ENCODE measurements around the gene CHI3L1.

Gene CHI3L1

DNA sequence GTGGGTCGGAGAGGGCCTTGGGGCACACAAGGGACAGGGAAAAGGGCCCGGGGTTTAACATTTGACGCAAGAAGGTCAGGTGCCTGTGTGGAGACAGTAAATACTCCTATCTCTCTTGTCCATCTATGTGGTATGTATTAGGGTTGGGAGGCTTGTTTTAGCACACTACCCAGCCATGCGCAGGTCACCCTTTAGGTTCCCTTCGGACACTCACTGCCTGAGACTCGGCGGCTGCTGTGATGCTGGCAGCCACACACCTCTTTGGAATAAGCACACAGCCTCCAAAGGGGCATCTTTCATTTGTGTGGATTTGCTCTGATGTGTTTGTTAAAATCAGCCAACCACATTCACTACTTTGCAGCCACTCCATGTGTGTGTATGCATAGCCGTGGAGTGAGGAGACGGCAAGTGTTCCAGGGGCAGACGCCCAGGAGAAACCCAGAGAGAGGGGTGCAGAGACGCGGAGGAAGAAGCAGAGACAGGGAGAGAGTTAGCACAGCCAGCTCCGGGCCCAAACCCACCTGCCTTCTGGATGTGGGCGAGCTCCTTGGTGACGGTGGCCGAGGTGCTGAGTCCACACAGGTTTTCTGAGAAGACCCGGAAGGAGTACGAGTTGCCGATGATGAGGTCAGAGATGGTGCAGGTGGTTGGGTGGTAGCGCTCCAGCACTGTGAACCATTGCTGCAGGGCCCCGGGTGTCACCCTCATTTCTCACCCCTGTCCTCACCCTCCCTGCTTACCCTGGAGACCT, 16.6 kb downstream of the CHI3L1 start:
- TF ChIP-seq, protein P1, sequence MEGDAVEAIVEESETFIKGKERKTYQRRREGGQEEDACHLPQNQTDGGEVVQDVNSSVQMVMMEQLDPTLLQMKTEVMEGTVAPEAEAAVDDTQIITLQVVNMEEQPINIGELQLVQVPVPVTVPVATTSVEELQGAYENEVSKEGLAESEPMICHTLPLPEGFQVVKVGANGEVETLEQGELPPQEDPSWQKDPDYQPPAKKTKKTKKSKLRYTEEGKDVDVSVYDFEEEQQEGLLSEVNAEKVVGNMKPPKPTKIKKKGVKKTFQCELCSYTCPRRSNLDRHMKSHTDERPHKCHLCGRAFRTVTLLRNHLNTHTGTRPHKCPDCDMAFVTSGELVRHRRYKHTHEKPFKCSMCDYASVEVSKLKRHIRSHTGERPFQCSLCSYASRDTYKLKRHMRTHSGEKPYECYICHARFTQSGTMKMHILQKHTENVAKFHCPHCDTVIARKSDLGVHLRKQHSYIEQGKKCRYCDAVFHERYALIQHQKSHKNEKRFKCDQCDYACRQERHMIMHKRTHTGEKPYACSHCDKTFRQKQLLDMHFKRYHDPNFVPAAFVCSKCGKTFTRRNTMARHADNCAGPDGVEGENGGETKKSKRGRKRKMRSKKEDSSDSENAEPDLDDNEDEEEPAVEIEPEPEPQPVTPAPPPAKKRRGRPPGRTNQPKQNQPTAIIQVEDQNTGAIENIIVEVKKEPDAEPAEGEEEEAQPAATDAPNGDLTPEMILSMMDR (IDR thresholded peaks at IDR 0.05; ENCODE audit: low read length, missing control alignments): no peak
- H3K4me3 ChIP-seq (replicated peaks; ENCODE audit: low read depth, low read length): no peak overlapping the region
- no peak for DNase-seq (ENCODE audit: low read depth)

DNA sequence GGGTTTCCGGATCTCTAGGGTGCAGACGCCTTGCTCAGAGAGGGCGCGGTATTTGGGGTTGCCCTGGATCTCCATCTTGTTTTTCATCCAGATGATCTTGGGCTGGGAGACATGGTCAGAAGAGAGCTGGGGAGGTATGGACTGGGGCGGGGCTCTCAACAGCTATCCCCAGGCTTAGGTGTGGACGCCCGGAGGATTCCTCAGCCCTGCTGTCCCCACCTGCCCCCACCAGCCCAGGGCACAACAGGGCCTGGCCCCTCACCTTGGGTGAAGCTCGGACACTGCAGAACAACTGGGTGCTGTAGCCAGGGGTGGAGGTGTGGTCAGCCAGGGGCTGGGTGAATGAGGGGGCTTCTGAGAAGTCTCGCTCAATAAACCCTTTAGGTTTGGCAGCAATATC, 17.5 kb downstream of the CHI3L1 start:
- no peak for DNase-seq (ENCODE audit: low read depth)
- TF ChIP-seq, protein P1 (IDR thresholded peaks at IDR 0.05; ENCODE audit: low read length, missing control alignments): no peak
- no peak overlapping the region for H3K4me3 ChIP-seq (replicated peaks; ENCODE audit: low read depth, low read length)

DNA sequence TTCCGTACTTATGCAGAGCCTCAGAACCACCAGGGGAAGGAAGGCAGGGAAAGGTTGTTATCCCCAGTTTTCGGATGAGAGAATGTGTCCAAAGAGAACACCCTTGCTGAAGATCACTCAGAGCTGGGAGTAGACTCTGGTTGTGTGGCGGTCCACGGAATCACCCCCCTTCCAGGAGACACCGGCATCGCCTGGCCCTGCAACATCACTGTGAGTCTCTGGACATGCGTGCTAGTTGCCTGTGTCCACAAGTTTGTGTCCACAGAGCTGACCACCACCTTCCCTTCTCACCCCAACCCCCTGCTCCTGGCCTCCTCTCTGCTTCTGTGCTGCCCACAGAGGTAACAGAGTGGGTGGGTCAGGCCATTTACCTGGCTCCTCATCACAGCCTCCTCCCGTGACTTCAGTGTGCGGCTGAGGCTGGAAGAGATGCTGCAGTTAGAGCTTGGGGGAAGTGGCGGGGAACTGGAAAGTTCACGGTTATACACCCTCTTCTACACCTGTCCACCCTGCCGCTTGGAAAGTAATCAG, 18.2 kb downstream of the CHI3L1 start:
- no peak for DNase-seq (ENCODE audit: low read depth)
- H3K4me3 ChIP-seq (replicated peaks; ENCODE audit: low read depth, low read length): no peak overlapping the region
- TF ChIP-seq, protein P1 (IDR thresholded peaks at IDR 0.05; ENCODE audit: low read length, missing control alignments): no peak

DNA sequence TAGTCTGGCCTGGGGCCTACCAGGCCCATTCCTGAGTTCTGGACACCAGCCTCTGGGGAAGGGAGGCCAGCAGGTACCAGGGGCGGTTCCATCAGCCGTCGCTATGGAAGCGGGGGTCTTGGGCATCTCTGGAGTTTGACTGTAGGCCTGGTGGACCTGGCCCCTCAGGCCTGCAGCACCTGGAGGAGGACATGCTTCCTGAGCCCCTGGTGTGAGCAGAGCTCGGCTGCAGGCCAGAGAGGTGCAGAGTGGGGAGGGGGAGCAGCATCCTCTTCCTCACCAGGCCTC, 18.6 kb downstream of the CHI3L1 start:
- no peak for DNase-seq (ENCODE audit: low read depth)
- TF ChIP-seq, protein P1 (IDR thresholded peaks at IDR 0.05; ENCODE audit: low read length, missing control alignments): no peak
- H3K4me3 ChIP-seq (replicated peaks; ENCODE audit: low read depth, low read length): no peak overlapping the region

DNA sequence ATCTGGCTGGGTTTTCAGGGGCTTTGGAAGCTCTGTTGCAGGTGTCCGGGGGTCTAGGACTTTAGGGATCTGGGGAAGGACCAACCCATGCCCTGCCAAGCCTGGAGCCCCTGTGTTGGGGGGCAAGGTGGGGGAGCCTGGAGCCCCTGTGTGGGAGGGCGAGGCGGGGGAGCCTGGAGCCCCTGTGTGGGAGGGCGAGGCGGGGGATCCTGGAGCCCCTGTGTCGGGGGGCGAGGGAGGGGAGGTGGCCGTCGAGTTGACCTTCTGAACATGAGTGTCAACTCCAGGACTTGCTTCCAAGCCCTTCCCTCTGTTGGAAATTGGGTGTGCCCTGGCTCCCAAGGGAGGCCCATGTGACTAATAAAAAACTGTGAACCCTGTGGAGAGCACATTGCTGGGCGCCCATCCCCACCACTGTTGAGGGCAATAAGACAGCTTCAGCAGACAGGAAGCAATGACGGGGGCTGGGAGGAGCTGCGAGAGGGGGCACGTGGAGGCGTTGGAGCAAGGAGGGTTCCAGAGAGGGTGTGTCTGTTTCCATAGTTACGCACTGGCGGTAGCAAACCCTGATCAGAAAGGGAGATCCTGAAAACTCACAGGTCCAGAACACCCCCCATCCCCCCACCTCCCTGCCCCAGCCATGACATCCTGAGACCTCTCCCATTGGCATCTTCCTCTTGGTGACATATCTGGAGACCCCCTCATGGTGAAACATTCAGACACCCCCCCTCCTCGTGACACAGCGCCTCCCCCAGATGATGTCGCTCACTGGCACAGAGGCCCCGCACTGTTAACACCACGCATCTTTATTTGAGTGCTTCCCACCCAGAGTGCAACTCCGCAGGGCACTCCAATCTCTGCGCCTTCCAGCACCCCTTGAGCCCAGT, 19.2 kb downstream of the CHI3L1 start:
- DNase-seq (ENCODE audit: low read depth): no peak
- TF ChIP-seq, protein P1 (IDR thresholded peaks at IDR 0.05; ENCODE audit: low read length, missing control alignments): no peak
- H3K4me3 ChIP-seq (replicated peaks; ENCODE audit: low read depth, low read length): no peak overlapping the region

DNA sequence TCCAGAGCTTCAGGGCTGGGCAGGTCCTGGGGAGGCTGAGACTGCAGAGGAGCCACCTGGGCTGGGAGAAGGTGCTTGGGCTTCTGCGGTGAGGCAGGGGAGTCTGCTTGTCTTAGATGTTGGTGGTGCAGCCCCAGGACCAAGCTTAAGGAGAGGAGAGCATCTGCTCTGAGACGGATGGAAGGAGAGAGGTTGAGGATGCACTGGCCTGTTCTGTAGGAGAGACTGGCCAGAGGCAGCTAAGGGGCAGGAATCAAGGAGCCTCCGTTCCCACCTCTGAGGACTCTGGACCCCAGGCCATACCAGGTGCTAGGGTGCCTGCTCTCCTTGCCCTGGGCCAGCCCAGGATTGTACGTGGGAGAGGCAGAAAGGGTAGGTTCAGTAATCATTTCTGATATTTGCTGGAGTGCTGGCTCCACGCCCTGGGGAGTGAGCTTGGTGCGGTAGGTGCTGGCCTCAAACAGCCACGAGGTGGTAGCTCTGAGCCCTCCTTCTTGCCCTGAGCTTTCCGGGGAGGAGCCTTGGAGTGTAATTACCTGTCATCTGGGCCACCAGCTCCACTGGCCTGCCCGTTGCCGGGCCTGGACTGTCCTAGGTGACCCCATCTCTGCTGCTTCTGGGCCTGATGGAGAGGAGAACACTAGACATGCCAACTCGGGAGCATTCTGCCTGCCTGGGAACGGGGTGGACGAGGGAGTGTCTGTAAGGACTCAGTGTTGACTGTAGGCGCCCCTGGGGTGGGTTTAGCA, 20.1 kb downstream of the CHI3L1 start:
- TF ChIP-seq, protein P1 (IDR thresholded peaks at IDR 0.05; ENCODE audit: low read length, missing control alignments): no peak
- no peak for DNase-seq (ENCODE audit: low read depth)

More for the DNA sequence above, 20.1 kb downstream of the CHI3L1 start:
- no peak overlapping the region for H3K4me3 ChIP-seq (replicated peaks; ENCODE audit: low read depth, low read length)
